DND-41 (cell line): ENCODE data around the gene CADM2.

ENCODE experiments used
- EZH2 ChIP-seq: IDR thresholded peaks from 3 replicates; pipeline ENCODE4 v1.6.1; 2012; ENCODE audit warnings: borderline replicate concordance, low read depth, mild to moderate bottlenecking, moderate library complexity, low read length, inconsistent platforms; ENCODE audit not compliant: severe bottlenecking
- TF ChIP-seq, protein P1 (sequence below): IDR thresholded peaks from 2 replicates; pipeline ENCODE4 v1.5.1; 2012; ENCODE audit warnings: borderline replicate concordance, low read length, moderate library complexity, mild to moderate bottlenecking; ENCODE audit not compliant: poor library complexity, severe bottlenecking; ENCODE audit errors: extremely low read depth

DNA sequence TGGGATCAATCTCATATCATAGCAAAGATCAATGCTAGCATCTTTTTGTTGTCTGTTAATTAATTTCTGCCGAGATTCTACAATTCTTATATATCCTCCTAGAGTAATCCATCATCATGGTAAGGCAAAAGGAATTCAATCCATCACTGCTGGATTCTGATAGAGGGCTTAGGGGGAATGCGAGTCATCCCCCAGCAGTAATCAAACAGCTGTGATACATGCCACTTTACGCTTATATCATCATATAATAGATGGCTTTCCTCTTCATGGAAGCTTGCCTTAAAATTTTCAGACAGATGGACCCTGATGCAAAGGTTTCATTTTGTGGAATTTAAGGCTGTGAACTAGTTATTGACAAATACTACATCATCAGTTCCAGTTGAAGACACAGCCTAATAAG lies 645.9 kb downstream of the CADM2 start:
- TF ChIP-seq, protein P1, sequence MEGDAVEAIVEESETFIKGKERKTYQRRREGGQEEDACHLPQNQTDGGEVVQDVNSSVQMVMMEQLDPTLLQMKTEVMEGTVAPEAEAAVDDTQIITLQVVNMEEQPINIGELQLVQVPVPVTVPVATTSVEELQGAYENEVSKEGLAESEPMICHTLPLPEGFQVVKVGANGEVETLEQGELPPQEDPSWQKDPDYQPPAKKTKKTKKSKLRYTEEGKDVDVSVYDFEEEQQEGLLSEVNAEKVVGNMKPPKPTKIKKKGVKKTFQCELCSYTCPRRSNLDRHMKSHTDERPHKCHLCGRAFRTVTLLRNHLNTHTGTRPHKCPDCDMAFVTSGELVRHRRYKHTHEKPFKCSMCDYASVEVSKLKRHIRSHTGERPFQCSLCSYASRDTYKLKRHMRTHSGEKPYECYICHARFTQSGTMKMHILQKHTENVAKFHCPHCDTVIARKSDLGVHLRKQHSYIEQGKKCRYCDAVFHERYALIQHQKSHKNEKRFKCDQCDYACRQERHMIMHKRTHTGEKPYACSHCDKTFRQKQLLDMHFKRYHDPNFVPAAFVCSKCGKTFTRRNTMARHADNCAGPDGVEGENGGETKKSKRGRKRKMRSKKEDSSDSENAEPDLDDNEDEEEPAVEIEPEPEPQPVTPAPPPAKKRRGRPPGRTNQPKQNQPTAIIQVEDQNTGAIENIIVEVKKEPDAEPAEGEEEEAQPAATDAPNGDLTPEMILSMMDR, result no peak
- no peak for TF ChIP-seq EZH2
